Nephron progenitor cell (in vitro differentiated cells): Measurements from ENCODE around the gene PNKD.

ENCODE experiments used
- DNase-seq: peaks from one replicate; pipeline ENCODE4 v3.0.0; 2021
- H3K27ac Mint-ChIP-seq: 2 replicates; pipeline ENCODE4 v1.8.0; 2021; ENCODE audit warnings: mild to moderate bottlenecking, moderate library complexity, mixed read lengths
- H3K27me3 Mint-ChIP-seq: 2 replicates; pipeline ENCODE4 v1.8.0; 2021; ENCODE audit warnings: mild to moderate bottlenecking, low read depth, mixed read lengths; ENCODE audit not compliant: poor library complexity
- H3K36me3 Mint-ChIP-seq: 2 replicates; pipeline ENCODE4 v1.8.0; 2021; ENCODE audit warnings: low read depth, mixed read lengths
- H3K4me1 Mint-ChIP-seq: 2 replicates; pipeline ENCODE4 v1.8.0; 2021; ENCODE audit warnings: mixed read lengths
- H3K4me3 Mint-ChIP-seq: 2 replicates; pipeline ENCODE4 v1.8.0; 2021; ENCODE audit warnings: mild to moderate bottlenecking, moderate library complexity, mixed read lengths
- H3K9me3 Mint-ChIP-seq: 2 replicates; pipeline ENCODE4 v1.8.0; 2021; ENCODE audit warnings: mild to moderate bottlenecking, moderate library complexity, mixed read lengths
- TF ChIP-seq, protein P1 (sequence below): fragments of 200-600 bp; sonication (generic); IDR thresholded peaks from 2 replicates; pipeline ENCODE4 v1.5.0; 2021; ENCODE audit warnings: antibody characterized with exemption

Gene PNKD

DNA sequence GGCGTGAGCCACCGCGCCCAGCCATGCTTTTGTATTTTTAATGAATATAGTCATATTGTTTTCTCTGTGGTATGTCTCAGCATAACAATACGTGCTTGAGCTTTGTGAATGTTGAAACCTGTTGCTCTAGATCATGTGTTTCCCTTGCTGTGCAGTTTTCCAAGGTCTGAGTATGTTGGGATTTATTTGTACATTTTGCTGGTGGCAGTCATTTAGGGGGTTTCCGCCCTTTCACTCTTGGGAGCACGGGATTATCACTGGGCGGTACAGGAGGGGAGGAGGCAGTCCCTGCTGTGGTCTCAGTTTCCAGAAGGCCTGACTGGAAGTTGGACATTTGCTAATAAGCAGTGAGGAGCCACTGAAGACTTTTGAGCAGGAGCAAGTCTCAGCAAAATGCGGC is 61.4 kb downstream of the PNKD start:
- Mint-ChIP-seq H3K27ac (no peak overlapping the region), H3K27me3 (peaks cover 8% of the 10 kb centered on the region), H3K4me3 (no peak overlapping the region), H3K9me3 (no peaks in the 10 kb centered on the region), H3K36me3 (peaks cover 9% of the 10 kb centered on the region), H3K4me1 (peaks cover 73% of the 10 kb centered on the region)
- TF ChIP-seq, protein P1, sequence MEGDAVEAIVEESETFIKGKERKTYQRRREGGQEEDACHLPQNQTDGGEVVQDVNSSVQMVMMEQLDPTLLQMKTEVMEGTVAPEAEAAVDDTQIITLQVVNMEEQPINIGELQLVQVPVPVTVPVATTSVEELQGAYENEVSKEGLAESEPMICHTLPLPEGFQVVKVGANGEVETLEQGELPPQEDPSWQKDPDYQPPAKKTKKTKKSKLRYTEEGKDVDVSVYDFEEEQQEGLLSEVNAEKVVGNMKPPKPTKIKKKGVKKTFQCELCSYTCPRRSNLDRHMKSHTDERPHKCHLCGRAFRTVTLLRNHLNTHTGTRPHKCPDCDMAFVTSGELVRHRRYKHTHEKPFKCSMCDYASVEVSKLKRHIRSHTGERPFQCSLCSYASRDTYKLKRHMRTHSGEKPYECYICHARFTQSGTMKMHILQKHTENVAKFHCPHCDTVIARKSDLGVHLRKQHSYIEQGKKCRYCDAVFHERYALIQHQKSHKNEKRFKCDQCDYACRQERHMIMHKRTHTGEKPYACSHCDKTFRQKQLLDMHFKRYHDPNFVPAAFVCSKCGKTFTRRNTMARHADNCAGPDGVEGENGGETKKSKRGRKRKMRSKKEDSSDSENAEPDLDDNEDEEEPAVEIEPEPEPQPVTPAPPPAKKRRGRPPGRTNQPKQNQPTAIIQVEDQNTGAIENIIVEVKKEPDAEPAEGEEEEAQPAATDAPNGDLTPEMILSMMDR: no peak
- DNase-seq: no peak

DNA sequence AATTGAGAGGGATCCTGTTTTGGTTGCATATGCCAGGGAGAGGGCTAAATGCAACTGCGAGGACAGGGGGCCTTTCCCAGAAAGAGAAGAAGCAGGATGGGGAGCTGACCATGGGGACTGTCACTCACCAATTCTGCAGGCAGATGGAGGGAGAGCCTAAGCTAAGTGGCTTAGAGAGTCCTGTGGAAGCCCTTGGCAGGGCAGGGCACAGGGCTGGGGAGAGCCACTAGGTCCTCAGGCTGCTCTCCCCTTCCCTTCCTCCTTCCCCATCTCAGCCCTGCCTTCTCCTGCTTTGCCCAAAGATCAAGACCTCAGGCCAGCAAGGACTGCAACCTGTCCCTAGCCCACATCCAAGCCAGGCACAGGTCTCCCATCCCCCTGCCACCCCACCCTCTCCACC is 62.0 kb downstream of the PNKD start:
- H3K27ac Mint-ChIP-seq: no peak overlapping the region

DNA sequence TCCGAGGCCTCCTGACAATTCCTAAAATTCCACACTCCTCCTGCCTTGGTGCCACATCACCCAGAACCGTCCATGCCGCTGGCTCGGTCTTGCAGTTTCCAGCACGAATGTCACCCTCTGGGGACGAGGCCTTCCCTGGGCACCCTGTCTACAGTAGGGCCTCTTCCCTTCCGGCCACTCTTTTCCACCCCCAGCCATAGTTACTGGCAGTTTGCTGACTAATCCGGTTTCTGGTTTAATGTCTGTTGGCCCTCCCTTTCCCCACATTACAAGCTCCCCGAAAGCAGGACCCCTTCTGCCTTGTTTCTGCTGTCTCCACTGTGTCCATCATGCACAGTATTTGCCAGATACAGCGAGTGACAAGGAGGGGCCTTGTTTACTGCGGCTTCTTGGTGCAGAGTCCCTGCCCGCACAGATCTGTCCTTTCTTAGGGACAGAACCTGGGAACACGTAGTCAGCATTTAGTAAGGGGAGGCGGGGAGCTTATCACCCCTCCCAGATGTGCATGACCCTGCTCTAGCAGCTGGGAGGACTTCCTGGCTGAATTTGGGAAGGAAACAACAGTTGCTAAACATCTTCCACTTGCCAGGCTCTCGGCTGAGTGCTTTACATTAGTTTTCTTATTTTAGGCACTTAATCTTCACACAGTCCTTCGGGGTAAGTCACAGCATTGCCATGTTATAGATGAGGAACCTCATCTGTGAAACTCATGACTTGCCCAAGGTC is 62.8 kb downstream of the PNKD start:
- Mint-ChIP-seq H3K9me3 (no peaks in the 10 kb centered on the region), H3K4me1 (peaks cover 60% of the 10 kb centered on the region), H3K4me3 (no peak overlapping the region), H3K27me3 (peaks cover 8% of the 10 kb centered on the region), H3K27ac (peak overlapping the region; percentile 17), H3K36me3 (peaks cover 9% of the 10 kb centered on the region)
- DNase-seq: no peak
- TF ChIP-seq, protein P1: no peak

More for the DNA sequence above, 62.0 kb downstream of the PNKD start:
- Mint-ChIP-seq H3K9me3 (no peaks in the 10 kb centered on the region), H3K4me1 (peaks cover 68% of the 10 kb centered on the region), H3K4me3 (no peak overlapping the region), H3K27me3 (peaks cover 8% of the 10 kb centered on the region), H3K36me3 (peaks cover 9% of the 10 kb centered on the region)
- DNase-seq: no peak
- TF ChIP-seq, protein P1: no peak

DNA sequence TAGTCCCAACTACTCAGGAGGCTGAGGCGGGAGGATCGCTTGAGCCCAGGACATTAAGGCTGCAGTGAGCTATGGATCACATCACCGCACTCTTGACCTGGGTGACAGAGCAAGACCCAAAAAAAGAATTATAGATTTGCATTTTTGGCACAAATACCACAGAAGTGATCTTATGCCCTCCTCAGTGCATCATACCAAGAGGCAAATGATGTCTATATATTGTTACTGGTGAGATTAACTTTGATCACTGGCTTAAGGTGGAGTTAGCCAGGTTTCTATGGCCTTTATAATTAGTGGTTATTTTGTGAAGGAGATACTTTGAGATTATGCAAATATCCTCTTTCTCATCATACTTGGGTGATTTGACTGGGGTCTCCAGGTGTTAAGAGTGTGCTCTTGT is 64.2 kb downstream of the PNKD start:
- Mint-ChIP-seq H3K4me3 (no peak overlapping the region), H3K27ac (no peak overlapping the region), H3K36me3 (peaks cover 14% of the 10 kb centered on the region), H3K27me3 (peaks cover 5% of the 10 kb centered on the region), H3K4me1 (peaks cover 46% of the 10 kb centered on the region), H3K9me3 (no peaks in the 10 kb centered on the region)
- TF ChIP-seq, protein P1: no peak
- no peak for DNase-seq

DNA sequence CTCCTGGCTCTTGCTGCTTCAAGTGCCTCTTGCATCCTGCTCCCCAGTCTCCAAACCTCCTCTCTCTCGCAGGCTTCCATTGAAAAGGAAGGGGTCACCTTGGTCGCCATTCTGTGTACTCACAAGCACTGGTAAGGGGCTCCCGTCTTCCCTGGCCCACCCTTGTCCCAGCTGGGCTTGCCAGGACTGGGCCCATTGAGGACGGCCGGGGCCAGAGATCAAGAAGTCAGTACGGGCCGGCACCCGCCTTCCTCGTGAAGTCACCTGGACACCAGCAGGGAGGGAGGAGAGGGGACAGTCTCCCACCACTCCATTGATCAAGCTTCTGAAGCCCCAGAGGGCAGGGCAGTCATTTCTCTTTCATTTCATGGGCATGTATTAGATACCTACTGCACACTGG is 70.3 kb downstream of the PNKD start:
- H3K27me3 Mint-ChIP-seq: no peaks in the 10 kb centered on the region
- no peak for DNase-seq
- H3K4me1 Mint-ChIP-seq: peaks cover 7% of the 10 kb centered on the region
- TF ChIP-seq, protein P1: no peak
- no peaks in the 10 kb centered on the region for H3K9me3 Mint-ChIP-seq
- H3K27ac Mint-ChIP-seq: no peak overlapping the region
- H3K4me3 Mint-ChIP-seq: no peak overlapping the region
- H3K36me3 Mint-ChIP-seq: peaks cover 7% of the 10 kb centered on the region

DNA sequence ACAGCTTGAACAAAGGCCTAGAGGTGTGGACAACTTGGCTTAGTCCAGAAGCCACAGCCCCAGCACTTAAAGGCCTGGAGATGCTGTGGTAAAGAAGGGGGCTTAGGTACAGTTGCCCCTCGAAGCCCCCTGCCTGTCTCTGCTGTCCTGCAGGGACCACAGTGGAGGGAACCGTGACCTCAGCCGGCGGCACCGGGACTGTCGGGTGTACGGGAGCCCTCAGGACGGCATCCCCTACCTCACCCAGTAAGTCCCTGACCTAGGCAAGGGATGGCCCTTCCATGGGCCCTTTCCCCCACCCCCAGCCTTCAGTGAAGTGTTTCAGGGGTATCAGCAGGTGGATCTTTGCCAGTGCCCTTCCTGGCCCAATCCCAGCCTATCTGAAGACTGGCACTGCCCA is 71.1 kb downstream of the PNKD start:
- Mint-ChIP-seq H3K27me3 (no peaks in the 10 kb centered on the region), H3K4me3 (no peak overlapping the region), H3K36me3 (peaks cover 10% of the 10 kb centered on the region), H3K4me1 (peaks cover 14% of the 10 kb centered on the region), H3K27ac (no peak overlapping the region), H3K9me3 (no peaks in the 10 kb centered on the region)
- no peak for DNase-seq
- TF ChIP-seq, protein P1: no peak
